A549 (cell line): ENCODE measurements around the gene YOD1. TPM values are rescaled to one million over a fixed set of nuclear protein-coding genes. Genes with fewer than 3 reads are reported as not detected.

Source experiments
- ATAC-seq, 2 experiments: fragments of 200-7000 bp in 1 of 2; fragments of >200 bp in 1 of 2; cut with Nextera tagmentation in 1 of 2; cut with Tn5 transposase in 1 of 2; 3 replicates each; pipeline versions ENCODE4 v1.8.0 to v1.9.1; 2018 to 2020; ENCODE audit warnings: mild to moderate bottlenecking in 1 of 2, moderate library complexity in 1 of 2
- CTCF ChIA-PET: fragments of 300-600 bp; sonication (Branson Sonifier 250); formaldehyde crosslinking; extraction: SDS; loops from one replicate; lab custom pipeline; 2021; ENCODE audit warnings: antibody characterized with exemption, inconsistent platforms; lab: Yijun Ruan, JAX
- POLR2A ChIA-PET: fragments of 350-600 bp; formaldehyde crosslinking; extraction: SDS; loops from one replicate; lab custom pipeline; 2021; ENCODE audit warnings: antibody characterized with exemption, inconsistent platforms; lab: Yijun Ruan, JAX
- DNase-seq, 2 experiments: peaks; one replicate each; pipeline versions ENCODE4 v3.0.0 to v3.0.0-alpha.2; 2011 to 2016; ENCODE audit warnings: low read depth in 1 of 2, low spot score in 1 of 2
- FAIRE-seq: peaks from 2 replicates; lab custom pipeline; 2011; peaks lifted over from hg19 to GRCh38; lab: Jason Lieb, UNC
- H3K27ac ChIP-seq, 2 experiments: fragments of >200 bp; sonication (Bioruptor Twin); formaldehyde crosslinking; 3 replicates each; pipeline ENCODE4 v1.5.1; 2016 to 2017
- H3K4me1 ChIP-seq: fragments of >200 bp; sonication (Bioruptor Twin); formaldehyde crosslinking; 3 replicates; pipeline ENCODE4 v1.6.1; 2016
- H3K4me2 ChIP-seq: fragments of >200 bp; sonication (Bioruptor Twin); formaldehyde crosslinking; 3 replicates; pipeline ENCODE4 v1.6.1; 2016
- H3K4me3 ChIP-seq: fragments of >200 bp; sonication (Bioruptor Twin); formaldehyde crosslinking; 3 replicates; pipeline ENCODE4 v1.5.1; 2016
- H3K9me3 ChIP-seq: fragments of >200 bp; sonication (Bioruptor Twin); formaldehyde crosslinking; 3 replicates; pipeline ENCODE4 v1.6.1; 2016
- CBX2 ChIP-seq: fragments of 200-600 bp; sonication (generic); IDR thresholded peaks from 2 replicates; pipeline ENCODE4 v1.6.1; 2016; ENCODE audit warnings: low read depth, mild to moderate bottlenecking, borderline replicate concordance
- CBX8 ChIP-seq: fragments of 200-600 bp; sonication (generic); IDR thresholded peaks from 2 replicates; pipeline ENCODE4 v1.6.1; 2016
- CEBPB ChIP-seq, 2 experiments: fragments of >200 bp in 1 of 2; sonication (Bioruptor Twin) in 1 of 2; formaldehyde crosslinking in 1 of 2; IDR thresholded peaks; 2 replicates each; pipeline ENCODE4 v1.6.1; 2012 to 2016
- ESRRA ChIP-seq: fragments of 150-350 bp; IDR thresholded peaks from 2 replicates; pipeline ENCODE4 v1.6.1; 2014; ENCODE audit warnings: mild to moderate bottlenecking, low read length, borderline replicate concordance
- FOSB ChIP-seq: fragments of 250-450 bp; sonication (Bioruptor Pico); IDR thresholded peaks from 2 replicates; pipeline ENCODE4 v1.5.0; 2020; ENCODE audit warnings: mild to moderate bottlenecking, moderate library complexity
- FOXS1 ChIP-seq: fragments of 250-450 bp; sonication (Bioruptor Pico); IDR thresholded peaks from 2 replicates; pipeline ENCODE4 v1.5.0; 2020; ENCODE audit warnings: mild to moderate bottlenecking, moderate library complexity
- GATA3 ChIP-seq: IDR thresholded peaks from 2 replicates; pipeline ENCODE4 v1.6.1; 2012; ENCODE audit warnings: borderline replicate concordance
- HMGXB4 ChIP-seq: fragments of 250-450 bp; sonication (Bioruptor Pico); IDR thresholded peaks from 2 replicates; pipeline ENCODE4 v1.5.0; 2021; ENCODE audit warnings: mild to moderate bottlenecking, moderate library complexity, borderline replicate concordance
- HOXA7 ChIP-seq: fragments of 250-450 bp; sonication (Bioruptor Pico); IDR thresholded peaks from 2 replicates; pipeline ENCODE4 v1.5.0; 2020; ENCODE audit warnings: mild to moderate bottlenecking, moderate library complexity
- HOXB5 ChIP-seq: fragments of 250-450 bp; sonication (Bioruptor Pico); IDR thresholded peaks from 2 replicates; pipeline ENCODE4 v1.5.0; 2020; ENCODE audit warnings: mild to moderate bottlenecking, moderate library complexity
- KDM5A ChIP-seq: fragments of 200-600 bp; sonication (generic); IDR thresholded peaks from 2 replicates; pipeline ENCODE4 v1.6.1; 2016; ENCODE audit warnings: antibody characterized with exemption, mild to moderate bottlenecking
- MAX ChIP-seq: IDR thresholded peaks from 2 replicates; pipeline ENCODE4 v1.6.1; 2012
- NFE2L2 ChIP-seq: fragments of 150-350 bp; conservative IDR thresholded peaks from 2 replicates; pipeline ENCODE4 v1.6.1; 2014; ENCODE audit warnings: low read length
- RARB ChIP-seq: fragments of 250-450 bp; sonication (Bioruptor Pico); IDR thresholded peaks from 2 replicates; pipeline ENCODE4 v1.8.0; 2021; ENCODE audit warnings: mild to moderate bottlenecking, moderate library complexity
- RFX5 ChIP-seq: fragments of 450-650 bp; IDR thresholded peaks from 2 replicates; pipeline ENCODE4 v1.7.1; 2014; ENCODE audit warnings: antibody characterized with exemption, mild to moderate bottlenecking, moderate library complexity
- RNF2 ChIP-seq: fragments of 200-600 bp; sonication (generic); IDR thresholded peaks from 2 replicates; pipeline ENCODE4 v1.6.1; 2016; ENCODE audit warnings: low read depth, mild to moderate bottlenecking, antibody characterized with exemption, moderate library complexity, borderline replicate concordance
- TFCP2L1 ChIP-seq: fragments of 250-450 bp; sonication (Bioruptor Pico); IDR thresholded peaks from 2 replicates; pipeline ENCODE4 v1.5.0; 2021; ENCODE audit warnings: mild to moderate bottlenecking
- USF2 ChIP-seq: fragments of 450-650 bp; IDR thresholded peaks from 2 replicates; pipeline ENCODE4 v1.6.1; 2014; ENCODE audit warnings: antibody characterized with exemption
- ZFP36 ChIP-seq: fragments of 450-650 bp; IDR thresholded peaks from 2 replicates; pipeline ENCODE4 v1.6.1; 2014; ENCODE audit warnings: borderline replicate concordance; ENCODE audit not compliant: partially characterized antibody
- WGBS: methylation state at CpG from one replicate; pipeline ENCODE4 v1.1.6; 2017; ENCODE audit errors: missing lambda C conversion rate; 5-methylcytosine and 5-hydroxymethylcytosine counted together
- polyA plus RNA-seq, 4 experiments: library from polyadenylated mRNA; depleted of rRNA in 3 of 4; stranded (reverse); fragments of >200 nt; fragmentation: RNase III in 1 of 4; extraction: RNeasy Plus Mini Kit Qiagen cat#74134 plus additional on column Dnase treatment in 1 of 4; gene quantifications; 2 replicates in 3 of 4; 3 replicates in 1 of 4; pipeline ENCODE4 v1.2.3, GENCODE V29; 2011 to 2017
- TF ChIP-seq, protein P1 (sequence below): fragments of 250-450 bp; sonication (Bioruptor Pico); IDR thresholded peaks from 2 replicates; pipeline ENCODE4 v1.5.0; 2020; ENCODE audit warnings: low read depth, mild to moderate bottlenecking, moderate library complexity
- TF ChIP-seq, protein P2 (sequence below): IDR thresholded peaks from 2 replicates; pipeline ENCODE4 v1.6.1; 2012
- TF ChIP-seq, protein P3 (sequence below): fragments of >200 bp; sonication (Bioruptor Twin); formaldehyde crosslinking; IDR thresholded peaks from 3 replicates; pipeline ENCODE4 v1.6.1; 2016

Gene YOD1
- polyA plus RNA-seq, 2 of the 4 experiments (the other 2 are of a cell fraction) = 7.0 to 10.3 TPM

GRCh38 chr1:207025146-207025880 lies 25.7 kb downstream of the YOD1 start (continued):
- TF ChIP-seq, protein P1, sequence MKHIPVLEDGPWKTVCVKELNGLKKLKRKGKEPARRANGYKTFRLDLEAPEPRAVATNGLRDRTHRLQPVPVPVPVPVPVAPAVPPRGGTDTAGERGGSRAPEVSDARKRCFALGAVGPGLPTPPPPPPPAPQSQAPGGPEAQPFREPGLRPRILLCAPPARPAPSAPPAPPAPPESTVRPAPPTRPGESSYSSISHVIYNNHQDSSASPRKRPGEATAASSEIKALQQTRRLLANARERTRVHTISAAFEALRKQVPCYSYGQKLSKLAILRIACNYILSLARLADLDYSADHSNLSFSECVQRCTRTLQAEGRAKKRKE (CRISPR knock-in tag) = peak; percentile 52; the same call in 1 of the 2 replicates
- TF ChIP-seq MAX (peak; percentile 79), USF2 (no peak), NFE2L2 (no peak), FOXS1 (CRISPR knock-in tag) (no peak)
- TF ChIP-seq, protein P2, sequence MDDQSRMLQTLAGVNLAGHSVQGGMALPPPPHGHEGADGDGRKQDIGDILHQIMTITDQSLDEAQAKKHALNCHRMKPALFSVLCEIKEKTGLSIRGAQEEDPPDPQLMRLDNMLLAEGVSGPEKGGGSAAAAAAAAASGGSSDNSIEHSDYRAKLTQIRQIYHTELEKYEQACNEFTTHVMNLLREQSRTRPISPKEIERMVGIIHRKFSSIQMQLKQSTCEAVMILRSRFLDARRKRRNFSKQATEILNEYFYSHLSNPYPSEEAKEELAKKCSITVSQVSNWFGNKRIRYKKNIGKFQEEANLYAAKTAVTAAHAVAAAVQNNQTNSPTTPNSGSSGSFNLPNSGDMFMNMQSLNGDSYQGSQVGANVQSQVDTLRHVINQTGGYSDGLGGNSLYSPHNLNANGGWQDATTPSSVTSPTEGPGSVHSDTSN = no peak

- ChIA-PET POLR2A (interaction anchor here (1.0 to 1.5 kb wide), 2 partner anchors 17 to 29 kb away, joined by 4 to 8 read pairs; partner anchors contain the start of gene PFKFB2), CTCF (interaction anchor here (1.1 to 2.6 kb wide), 11 partner anchors 8 to 322 kb away, joined by 3 to 12 read pairs (median 4); partner anchors contain the start of gene C1orf116)
- FAIRE-seq (no peak), ATAC-seq (no peak), DNase-seq (no peak)
- TF ChIP-seq ZFP36 = no peak
- TF ChIP-seq NFE2L2 = no peak
- TF ChIP-seq, protein P3, sequence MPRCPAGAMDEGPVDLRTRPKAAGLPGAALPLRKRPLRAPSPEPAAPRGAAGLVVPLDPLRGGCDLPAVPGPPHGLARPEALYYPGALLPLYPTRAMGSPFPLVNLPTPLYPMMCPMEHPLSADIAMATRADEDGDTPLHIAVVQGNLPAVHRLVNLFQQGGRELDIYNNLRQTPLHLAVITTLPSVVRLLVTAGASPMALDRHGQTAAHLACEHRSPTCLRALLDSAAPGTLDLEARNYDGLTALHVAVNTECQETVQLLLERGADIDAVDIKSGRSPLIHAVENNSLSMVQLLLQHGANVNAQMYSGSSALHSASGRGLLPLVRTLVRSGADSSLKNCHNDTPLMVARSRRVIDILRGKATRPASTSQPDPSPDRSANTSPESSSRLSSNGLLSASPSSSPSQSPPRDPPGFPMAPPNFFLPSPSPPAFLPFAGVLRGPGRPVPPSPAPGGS = no peak
- no peak for TF ChIP-seq FOSB (CRISPR knock-in tag)
- no peak for TF ChIP-seq RNF2
- no peak for TF ChIP-seq KDM5A
- Histone ChIP-seq H3K9me3 (no peaks in the 10 kb centered on the region), H3K4me1 (peaks cover 96% of the 10 kb centered on the region), H3K4me2 (peak overlapping the region; percentile 77), H3K4me3 (no peak overlapping the region), H3K27ac (peak overlapping the region; percentile 86 to 89)
- 77% methylated on average over 13 of the region's 18 CpGs for WGBS
Measured at GRCh38 chr1:207024202-207025145, 26.5 kb downstream of the YOD1 start.

- TF ChIP-seq CBX2 (no peak), CEBPB (IDR thresholded peaks at IDR 0.05) (no peak), HOXA7 (no peak), CBX8 (no peak), NFE2L2 (no peak), HMGXB4 (CRISPR knock-in tag) (no peak), HOXB5 (CRISPR knock-in tag) (no peak), KDM5A (no peak), RARB (no peak), RFX5 (no peak), GATA3 (no peak), TFCP2L1 (CRISPR knock-in tag) (no peak), ESRRA (no peak)
- TF ChIP-seq, protein P2 = no peak
- TF ChIP-seq, all 56 proteins: peak for 0
- 96% methylated on average over 5 of the region's 8 CpGs for WGBS
- H3K4me2 ChIP-seq = no peak overlapping the region
- peaks cover 93% of the 10 kb centered on the region for H3K4me1 ChIP-seq
- POLR2A ChIA-PET = no interaction called here
- ATAC-seq (no peak), FAIRE-seq (no peak), DNase-seq (no peak)
- H3K9me3 ChIP-seq = no peaks in the 10 kb centered on the region
- CTCF ChIA-PET = interaction anchor here (0.6 to 4.1 kb wide), 9 partner anchors 9 to 300 kb away, joined by 3 to 17 read pairs (median 5); partner anchors contain the start of gene C1orf116
- no peak overlapping the region for H3K4me3 ChIP-seq
- peak overlapping the region; percentile 86 to 89; a peak in 4 of 6 replicates for H3K27ac ChIP-seq
Measured at GRCh38 chr1:207022996-207023679, 27.9 kb downstream of the YOD1 start.
